AG04449 (cell line): ENCODE measurements around the gene ATF4.

Experiments used
- CTCF ChIA-PET: fragments of 350-600 bp; formaldehyde crosslinking; extraction: SDS; loops from one replicate; lab custom pipeline; 2021; ENCODE audit warnings: antibody characterized with exemption; lab: Yijun Ruan, JAX
- POLR2A ChIA-PET: fragments of 400-600, 350-600 bp; formaldehyde crosslinking; extraction: SDS; loops from one replicate; lab custom pipeline; 2020; ENCODE audit warnings: antibody characterized with exemption, inconsistent platforms; lab: Yijun Ruan, JAX
- DNase-seq: peaks from one replicate; pipeline ENCODE4 v3.0.0-alpha.2; 2010; ENCODE audit warnings: low read depth, low spot score
- H3K4me3 ChIP-seq: 2 replicates; pipeline ENCODE4 v1.5.1; 2011; ENCODE audit warnings: low read depth, mild to moderate bottlenecking, control low read depth, low read length
- CTCF ChIP-seq: IDR thresholded peaks from one replicate; pipeline ENCODE4 v1.5.1; 2011; ENCODE audit warnings: mild to moderate bottlenecking, moderate library complexity, low read length, control low read depth, inconsistent platforms; ENCODE audit not compliant: insufficient read depth; ENCODE audit errors: missing control alignments

The ATF4 gene

DNA sequence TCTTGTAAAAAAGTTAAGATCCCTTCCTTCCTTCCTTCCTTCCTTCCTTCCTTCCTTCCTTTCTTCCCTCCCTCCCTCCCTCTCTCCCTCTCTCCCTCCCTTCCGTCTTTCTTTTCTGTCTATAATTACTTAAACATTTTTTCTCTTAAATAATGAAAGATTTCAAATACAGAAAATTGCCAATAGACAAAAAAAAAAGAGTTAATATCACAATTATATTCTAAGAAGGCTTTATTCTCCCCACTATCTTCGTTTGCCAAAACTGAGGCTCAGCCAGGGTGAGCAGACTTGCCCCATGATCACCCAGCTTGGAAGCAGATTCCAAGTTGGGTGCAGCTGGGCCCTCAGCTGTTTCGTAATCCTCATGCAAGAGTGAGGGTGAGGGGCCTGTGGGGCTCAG is 49.9 kb downstream of the ATF4 start:
- H3K4me3 ChIP-seq = no peak overlapping the region
- TF ChIP-seq CTCF = no peak
- CTCF ChIA-PET = interaction anchor here (1.6 kb wide), 1 partner anchor 9 kb away, joined by 4 read pairs; no protein-coding TSS in a partner anchor
- no peak for DNase-seq
- POLR2A ChIA-PET = no interaction called here

GRCh38 chr22:39570665-39571064 is 50.3 kb downstream of the ATF4 start, which contains the start of gene CACNA1I:
TSS of gene CACNA1I (plus strand) at chr22:39570753. CDS start at chr22:39570753, 0 bp downstream.
- POLR2A ChIA-PET = no interaction called here
- no peak within 1 kb of the TSS for H3K4me3 ChIP-seq
- no peak for DNase-seq
- CTCF ChIA-PET = interaction anchor here (1.6 kb wide), 1 partner anchor 10 kb away, joined by 4 read pairs; no protein-coding TSS in a partner anchor
- no peak for TF ChIP-seq CTCF

- ChIA-PET POLR2A (no interaction called here), CTCF (no interaction called here)
- no peak for DNase-seq
- H3K4me3 ChIP-seq = no peak overlapping the region
- no peak for TF ChIP-seq CTCF
These were observed 51.2 kb downstream of the ATF4 start for GRCh38 chr22:39571538-39571937.
